Measurements from ENCODE around the gene EME2.
A peak's percentile ranks its signal among the peaks of the same experiment; 100 is the strongest.

Gene EME2

DNA sequence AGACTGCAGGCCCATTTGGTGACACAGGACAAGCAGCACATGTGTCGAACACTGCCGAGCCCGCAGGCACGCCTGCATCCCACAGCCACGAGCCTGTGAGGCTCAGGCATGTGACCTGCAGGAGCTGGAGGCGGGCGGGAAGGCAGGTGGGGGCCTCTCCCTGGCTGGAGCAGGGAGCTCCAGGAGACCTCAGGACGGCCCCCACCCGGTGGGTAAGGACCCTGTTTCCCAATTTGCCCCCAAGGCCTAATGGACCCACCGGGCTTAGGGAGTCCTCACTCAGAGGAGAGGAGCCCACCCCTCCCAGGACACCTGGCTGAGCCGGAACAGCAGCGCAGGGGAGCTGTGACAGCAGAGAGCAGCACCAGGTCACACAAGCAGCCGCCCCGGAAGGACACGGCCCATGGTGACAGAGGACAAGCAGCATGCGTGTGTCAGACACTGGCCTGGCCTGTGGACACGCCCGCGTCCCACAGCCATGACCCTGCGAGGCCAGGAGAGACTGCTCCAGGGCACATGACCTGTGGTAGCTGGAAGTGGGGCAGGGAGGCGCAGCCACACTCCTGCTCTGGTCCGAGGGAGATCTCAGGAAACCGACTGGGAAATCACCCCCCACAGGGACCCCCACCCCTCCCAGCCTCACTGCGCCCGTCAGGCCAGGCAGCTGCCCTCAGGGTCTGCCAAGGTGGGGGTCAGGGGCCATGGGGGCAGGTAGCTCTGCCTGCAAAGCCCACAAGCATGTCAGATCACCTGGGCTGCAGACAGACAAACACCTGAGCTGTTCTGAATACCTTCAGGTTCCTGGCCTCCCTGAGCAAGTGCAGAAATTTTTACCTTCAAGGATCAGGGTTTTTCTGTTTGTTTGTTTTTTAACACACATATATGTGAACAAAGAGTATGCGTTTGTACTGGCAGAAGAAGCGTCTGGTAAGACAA lies 7.4 kb downstream of the EME2 start:
- DNase-seq = no peak

GRCh38 chr16:1780677-1781072 lies 8.1 kb downstream of the EME2 start:
- DNase-seq = no peak

- DNase-seq = no peak
Observed at GRCh38 chr16:1781254-1781653, 8.6 kb downstream of the EME2 start.

DNA sequence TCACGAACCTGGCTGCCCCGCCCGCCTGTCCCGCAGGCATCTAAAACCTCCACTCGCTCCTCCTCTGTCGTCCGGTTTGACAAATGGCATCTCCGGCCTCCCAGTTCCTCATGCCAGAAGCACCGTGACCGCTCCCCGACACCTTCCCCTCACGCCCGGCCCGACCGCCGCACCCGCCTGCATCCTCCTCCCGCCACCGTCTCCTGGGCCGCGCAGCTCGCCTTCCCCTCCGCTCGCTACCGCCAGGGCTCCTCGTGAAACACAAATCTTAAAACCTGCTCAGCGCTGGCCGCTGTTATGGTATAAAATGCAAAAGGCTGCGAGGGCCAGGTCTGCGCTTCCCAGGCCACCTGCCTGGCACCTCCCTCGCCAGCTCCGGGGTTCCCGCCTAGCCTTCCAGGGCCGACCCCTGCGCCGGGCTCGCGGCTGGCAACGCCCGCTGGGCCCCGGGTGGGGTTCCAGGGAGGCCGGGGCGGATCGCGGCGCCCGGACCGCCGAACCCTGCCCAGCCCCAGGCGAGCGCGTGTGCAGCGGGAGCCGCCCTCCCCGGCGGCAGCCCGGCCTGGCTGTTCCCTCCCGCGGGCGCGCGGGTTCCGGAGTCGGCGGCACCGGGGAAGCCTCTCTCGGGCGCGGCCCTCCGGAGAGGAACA lies 9.3 kb downstream of the EME2 start:
- peak; percentile 46 for DNase-seq

- peak; percentile 95 for DNase-seq
Observed at GRCh38 chr16:1782408-1783264, 10.0 kb downstream of the EME2 start, which contains the start of the genes NUBP2 and SPSB3. TSS of gene NUBP2 (plus strand) at chr16:1782960. CDS start at chr16:1783021, 61 bp downstream. TSS of gene SPSB3 (minus strand) at chr16:1782571. CDS start at chr16:1781483, 1,088 bp downstream.

GRCh38 chr16:1784977-1785845 lies 12.6 kb downstream of the EME2 start:
- no peak for DNase-seq

- DNase-seq = no peak
Observed at GRCh38 chr16:1785846-1786170, 13.2 kb downstream of the EME2 start.

DNA sequence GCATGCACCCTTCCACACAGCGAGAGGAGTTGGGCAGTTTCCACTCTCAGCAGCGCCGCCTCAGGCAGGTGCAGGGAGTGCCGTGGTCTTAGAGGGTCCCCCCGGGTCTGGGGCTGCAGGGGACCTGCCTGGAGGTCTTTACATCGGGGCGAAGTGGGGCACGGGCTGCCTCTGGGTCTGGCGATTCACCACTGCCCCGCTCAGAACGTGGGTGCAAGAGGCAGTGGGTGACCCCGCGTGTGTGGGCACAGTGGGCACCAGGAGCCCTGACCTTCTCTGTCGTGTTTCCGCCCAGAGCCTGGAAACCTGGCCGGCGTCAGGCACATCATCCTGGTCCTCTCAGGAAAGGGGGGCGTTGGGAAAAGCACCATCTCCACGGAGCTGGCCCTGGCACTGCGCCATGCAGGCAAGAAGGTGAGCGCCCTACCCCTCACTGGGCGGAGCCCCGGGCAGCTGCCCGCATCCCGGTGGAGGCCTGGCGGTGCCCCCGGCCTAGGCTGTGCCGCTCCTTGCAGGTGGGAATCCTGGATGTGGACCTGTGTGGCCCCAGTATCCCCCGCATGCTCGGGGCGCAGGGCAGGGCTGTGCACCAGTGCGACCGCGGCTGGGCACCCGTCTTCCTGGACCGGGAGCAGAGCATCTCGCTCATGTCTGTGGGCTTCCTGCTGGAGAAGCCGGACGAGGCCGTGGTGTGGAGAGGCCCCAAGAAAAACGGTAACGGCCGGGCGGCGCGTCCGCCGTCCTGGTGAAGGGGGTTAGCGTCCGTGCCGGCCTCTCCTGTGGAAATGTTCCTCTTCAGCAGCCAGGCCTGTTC lies 13.8 kb downstream of the EME2 start:
- peak; percentile 13 for DNase-seq

GRCh38 chr16:1787056-1787321 lies 14.4 kb downstream of the EME2 start:
- DNase-seq = no peak

GRCh38 chr16:1787322-1788094 lies 14.9 kb downstream of the EME2 start:
- no peak for DNase-seq

- DNase-seq = no peak
Observed at GRCh38 chr16:1788095-1788707, 15.6 kb downstream of the EME2 start.

DNA sequence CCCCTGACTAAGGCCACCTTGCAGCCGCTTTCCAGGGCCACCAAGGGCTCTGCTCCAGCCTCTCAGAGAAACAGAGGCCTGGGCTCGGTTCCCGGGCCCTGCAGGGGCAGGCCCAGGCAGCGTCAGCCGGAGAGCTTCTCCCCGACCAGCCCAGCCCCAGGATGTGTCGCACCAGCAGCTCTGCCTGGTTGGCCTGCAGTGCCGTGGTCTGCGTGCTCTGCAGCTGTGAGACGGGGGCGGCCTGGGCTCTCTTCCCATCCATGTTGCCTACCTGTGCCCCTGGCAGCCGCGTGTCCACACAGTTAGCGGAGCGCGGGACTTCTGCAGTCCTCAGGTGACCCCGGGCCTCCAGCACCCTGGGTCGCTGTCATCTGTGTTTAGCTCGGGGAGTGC lies 16.1 kb downstream of the EME2 start:
- DNase-seq = no peak

- no peak for DNase-seq
Observed at GRCh38 chr16:1789643-1790045, 17.0 kb downstream of the EME2 start.

GRCh38 chr16:1790261-1790610 lies 17.6 kb downstream of the EME2 start:
- DNase-seq = no peak

DNA sequence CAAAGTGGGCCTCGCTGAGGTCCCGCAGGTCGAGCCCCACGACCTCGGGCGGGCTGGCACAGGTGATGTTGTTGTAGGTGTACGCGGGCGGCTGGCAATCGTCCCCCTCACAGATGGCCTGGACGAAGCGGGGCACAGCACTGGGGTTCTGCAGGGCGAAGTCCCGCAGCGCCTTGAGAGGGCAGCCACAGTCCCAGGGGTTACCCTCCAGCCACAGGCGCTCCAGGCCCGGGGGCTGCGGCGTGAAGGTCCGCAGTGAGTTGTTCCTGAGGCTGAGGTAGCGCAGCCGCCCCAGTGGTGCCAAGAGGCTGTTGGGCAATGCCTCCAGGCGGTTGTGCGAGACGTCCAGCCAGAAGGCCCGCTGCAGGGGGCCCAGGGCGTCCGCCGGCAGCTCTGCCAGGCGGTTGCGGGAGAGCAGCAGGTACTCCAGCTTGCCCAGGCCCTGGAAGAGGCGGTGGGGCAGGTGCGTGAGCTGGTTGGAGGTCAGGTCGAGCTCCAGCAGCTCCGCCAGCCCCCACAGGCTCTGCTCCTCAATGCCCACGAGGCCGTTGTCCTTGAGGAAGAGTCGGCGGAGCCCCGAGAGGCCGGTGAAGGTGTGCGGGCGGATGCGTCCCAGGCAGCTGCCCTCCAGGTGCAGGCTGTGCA lies 18.1 kb downstream of the EME2 start:
- no peak for DNase-seq

DNA sequence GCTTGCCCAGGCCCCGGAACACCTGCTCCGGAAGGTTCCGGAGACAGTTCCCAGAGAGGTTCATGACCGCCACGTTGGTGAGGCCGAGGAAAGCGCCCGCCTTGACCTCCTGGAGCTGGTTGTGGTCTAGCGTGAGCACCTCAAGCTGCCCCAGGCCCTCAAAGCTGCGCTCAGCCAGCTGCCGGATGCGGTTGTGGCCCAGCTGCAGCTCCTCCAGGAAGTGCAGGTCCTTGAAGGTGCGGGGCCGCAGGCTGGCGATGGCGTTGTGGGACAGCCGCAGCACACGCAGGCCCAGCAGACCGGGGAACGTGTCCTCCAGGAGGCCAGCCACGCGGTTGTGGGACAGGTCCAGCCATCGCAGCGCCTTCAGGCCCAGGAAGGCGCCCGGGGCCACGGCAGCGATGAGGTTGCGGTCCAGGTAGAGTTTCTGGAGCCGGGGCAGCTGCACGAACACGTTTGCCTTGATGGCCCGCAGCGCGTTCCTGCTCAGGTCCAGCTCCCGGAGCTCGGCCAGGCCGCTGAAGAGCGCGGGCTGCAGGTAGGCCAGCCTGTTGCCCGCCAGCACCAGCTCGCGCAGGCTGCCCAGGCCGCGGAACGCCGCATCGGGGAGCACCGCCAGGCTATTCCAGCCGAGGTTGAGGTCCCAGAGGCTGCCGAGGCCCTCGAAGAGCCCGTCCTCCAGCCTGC lies 18.8 kb downstream of the EME2 start:
- DNase-seq = no peak

DNA sequence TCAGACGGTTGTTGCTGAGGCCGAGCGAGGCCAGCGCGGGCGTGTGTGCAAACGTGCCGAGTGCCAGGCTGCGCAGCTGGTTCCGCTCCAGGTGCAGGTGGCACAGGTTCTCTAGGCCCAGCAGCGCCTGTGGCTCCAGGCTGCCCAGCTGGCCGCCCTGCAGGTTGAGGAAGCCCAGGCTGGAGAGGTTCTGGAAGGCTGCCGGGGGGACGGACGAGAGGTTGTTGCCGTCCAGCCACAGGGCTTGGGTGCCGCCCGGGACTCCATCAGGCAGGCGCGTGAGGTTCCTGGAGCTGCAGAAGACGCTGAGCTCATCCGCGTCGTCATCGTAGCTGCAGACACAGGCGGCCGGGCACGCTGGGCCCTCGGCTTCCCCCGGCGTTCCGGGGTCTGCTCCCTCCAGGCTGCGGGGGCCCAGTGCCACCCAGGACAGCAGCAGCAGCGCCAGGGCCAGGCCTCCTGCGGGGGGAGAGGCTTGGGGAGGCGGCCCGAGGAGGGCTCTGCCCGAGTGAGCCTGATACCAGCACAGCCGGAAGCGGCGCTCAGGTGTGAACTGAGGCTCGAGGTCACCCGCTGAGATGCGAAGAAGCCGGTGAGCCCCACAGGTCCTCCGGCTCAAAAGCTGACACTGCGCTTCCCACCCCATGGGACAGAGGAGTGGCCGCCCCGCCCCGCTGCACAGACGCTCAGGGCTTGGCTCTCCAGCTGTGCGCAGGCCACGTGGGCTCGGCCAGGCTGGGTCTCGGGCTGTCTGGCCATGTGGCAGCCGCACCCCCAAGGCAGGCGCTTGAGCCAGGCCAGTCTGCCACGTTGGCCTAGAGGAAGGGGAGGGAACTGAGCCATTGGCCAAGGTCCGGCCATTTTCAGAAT lies 19.6 kb downstream of the EME2 start:
- no peak for DNase-seq

DNA sequence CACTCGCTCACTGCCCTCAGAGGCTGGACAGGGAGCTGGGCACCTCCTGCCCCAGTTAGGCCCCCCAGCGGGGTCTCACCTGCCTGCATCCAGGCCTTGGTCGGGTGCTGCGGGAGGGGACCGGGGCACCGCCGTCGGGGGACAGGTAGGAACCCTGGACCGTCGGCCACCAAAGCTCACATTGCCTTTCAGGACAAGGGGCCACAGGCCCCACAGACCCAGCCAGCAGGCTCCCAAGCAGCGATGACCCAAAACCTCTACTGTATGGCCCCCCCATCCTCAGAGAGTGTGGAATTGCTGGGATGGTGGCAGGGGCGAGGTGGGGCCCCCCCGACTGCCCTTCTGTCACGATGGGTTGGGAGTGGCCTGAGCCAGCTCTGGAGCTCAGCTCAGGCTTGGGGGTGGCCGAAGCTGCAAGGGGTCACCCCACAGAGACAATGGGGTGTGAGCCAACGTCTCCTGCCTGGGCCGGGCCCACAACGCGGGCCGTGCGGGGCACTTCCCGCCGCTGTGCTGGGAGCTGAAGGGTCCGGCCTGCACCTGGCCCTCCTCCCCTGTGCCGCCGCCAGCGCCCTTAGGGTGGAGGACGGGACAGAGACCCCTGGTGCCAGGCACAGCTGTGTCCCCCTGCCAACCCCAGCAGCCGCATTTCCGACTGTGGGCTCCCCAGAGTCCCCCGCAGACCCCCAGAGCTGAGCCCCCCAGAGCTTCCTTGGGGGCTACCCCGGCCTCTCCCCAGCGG lies 20.4 kb downstream of the EME2 start:
- no peak for DNase-seq
